Stimulated activated CD4-positive, alpha-beta T cell treated with anti-CD3 and anti-CD28 coated beads, TNF-alpha, amount 100 ng/mL, for 48 hours (primary cell): ENCODE measurements around the gene CD300C.
"Not testable (repeated sequence)": the region's sequence is repeated elsewhere in the genome, so short reads cannot be mapped to it uniquely, and the experiment has no call there.

Experiments
- DNase-seq, 3 donors: peaks; one replicate each; pipeline ENCODE4 v3.0.0-alpha.2; 2020; ENCODE audit warnings: low read depth in 3 of 3

CD300C gene

DNA sequence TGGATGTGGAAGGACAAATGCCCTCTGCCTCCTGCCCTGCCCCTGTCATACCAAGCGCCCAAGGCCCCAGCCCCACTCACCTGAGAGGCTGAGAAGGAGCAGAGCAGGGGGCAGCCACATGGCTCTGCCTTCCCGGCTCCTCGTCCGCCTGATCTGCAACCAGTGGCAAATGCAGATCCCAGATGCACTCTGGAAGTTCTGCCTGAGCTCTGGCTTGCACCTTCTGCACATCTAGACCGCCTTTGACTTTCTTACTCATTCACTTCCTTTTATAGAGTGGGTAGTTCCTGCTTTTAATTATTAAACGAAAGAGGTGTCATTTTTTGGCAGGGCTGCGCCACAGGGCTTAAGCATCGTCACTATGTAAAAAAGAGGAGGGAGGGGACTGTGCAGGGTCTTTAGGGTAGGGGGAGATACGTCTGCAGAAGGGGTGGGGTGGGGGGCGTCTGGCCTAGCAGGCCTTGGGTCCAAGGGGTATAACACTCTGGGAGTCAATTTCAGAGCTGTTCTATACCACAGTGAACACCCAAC is 14.6 kb downstream of the CD300C start, which contains the start of gene CD300LB:
TSS of gene CD300LB (minus strand) at position 245 of the 531 bp plus-strand sequence. CDS start at position 120, 125 bp downstream.
- DNase-seq, result no peak

DNA sequence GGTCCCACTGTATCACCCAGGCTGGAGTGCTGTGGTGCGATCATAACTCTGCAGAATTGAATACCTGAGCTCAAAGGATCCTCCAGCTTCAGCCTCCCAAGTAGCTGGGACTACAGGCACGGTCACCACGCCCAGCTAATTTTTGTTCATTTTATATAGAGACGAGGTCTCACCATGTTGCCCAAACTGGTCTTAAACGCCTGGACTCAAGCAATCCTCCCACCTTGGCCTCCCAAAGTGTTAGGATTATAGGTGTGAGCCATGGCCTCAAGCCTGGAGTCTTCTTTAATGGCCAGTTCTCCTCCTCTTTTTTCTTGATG is 15.1 kb downstream of the CD300C start:
- DNase-seq, result no peak

DNA sequence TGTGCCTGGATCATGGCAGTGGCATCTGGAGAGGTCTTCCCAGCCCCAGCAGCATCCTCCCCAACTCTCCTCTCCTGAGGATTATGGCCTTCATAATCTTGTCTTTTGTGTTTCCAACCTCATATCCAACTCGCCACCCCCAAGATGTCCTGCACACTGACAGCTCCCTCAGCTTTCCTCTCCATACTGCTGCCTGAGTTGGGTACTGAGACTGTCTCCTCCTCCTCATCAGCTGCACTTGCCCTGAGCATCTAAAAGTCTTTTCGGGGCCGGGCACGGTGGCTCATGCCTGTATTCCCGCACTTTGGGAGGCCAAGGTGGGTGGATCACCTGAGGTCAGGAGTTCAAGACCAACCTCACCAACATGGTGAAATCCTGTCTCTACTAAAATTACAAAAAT is 16.7 kb downstream of the CD300C start:
- no peak for DNase-seq

DNA sequence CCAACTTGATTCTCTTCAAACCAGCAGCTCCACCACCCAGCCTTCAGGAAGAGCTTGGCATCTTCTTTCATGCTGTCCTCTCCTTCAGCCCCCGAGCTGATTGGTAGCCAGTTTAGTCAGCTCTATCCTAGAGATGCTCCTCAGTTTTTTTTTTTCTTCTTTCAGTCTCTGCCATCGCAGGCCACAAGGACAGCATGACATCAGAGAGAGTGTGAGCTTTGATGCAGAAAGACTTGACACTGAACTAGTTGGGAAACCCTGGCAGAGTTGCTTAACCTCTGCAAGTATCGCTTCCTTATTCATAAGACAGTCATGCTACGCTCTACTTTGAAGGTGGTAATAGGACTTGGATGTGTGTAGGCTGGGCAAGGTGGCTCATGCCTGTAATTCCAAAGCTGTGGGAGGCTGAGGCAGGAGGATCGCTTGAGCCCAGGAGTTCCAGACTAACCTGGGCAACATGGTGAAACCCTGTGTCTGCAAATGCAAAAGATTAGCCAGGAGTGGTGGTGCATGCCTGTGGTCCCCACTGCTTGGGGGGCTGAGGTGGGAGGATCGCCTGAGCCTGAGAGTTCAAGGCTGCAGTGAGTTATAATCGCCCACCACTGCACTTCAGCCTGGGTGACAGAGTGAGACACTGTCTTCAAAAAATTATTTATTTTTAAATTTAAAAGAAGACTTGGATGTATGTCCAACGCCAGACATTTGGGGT is 17.3 kb downstream of the CD300C start:
- DNase-seq, result no peak

DNA sequence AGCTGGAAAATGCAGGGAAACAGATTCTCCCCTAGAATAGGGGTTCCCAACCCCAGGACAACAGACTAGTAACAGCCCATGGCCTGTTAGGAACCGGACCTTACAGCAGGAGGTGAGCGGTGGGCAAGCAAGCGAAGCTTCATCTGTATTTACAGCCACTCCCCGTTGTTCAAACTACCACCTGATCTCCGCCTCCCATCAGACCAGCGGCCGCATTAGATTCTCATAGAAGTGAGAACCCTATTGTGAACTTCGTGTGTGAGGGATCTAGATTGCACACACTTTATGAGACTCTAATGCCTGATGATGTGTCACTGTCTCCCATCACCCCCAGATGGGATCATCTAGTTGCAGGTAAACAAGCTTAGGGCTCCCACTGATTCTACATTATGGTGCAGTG is 18.2 kb downstream of the CD300C start:
- DNase-seq, result no peak

DNA sequence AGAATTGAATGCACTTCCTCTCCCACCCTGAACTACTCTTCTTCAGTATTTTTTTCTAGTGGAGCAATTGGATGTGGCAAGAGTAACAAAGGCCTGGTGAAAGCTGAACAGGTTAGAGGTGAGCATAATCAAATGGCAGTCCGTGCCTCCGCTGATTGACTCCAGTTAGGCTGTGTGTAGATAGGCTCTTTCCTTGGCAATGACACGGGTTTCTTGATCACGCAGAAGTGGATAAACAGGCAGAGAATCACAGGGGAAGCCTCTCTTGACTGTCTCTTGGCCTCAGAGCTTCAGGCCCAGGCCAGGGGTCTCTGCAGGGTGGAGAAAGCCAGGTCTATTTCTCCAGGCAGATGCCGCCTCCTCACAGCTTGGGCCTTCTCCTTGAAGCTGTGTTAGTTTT is 18.8 kb downstream of the CD300C start:
- DNase-seq, result no peak

DNA sequence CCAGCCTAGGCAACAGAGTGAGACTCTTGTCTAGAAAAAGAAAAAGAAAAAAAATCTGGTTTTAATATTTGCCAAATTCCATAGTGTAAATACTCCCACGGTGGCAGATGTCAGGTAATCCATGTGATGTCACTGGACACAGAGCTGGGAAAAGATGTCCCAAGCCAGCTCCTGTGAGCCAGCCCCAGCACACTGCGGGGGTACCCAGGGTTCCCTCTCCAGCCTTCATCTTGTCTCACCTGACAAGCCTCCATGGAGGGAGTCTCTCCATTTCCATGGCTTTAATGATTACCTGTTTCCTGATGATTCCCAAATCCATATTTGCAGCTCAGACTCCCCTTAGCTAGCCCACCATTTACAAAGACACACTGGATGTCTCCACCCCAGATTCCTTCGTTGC is 19.2 kb downstream of the CD300C start:
- DNase-seq, result no peak

DNA sequence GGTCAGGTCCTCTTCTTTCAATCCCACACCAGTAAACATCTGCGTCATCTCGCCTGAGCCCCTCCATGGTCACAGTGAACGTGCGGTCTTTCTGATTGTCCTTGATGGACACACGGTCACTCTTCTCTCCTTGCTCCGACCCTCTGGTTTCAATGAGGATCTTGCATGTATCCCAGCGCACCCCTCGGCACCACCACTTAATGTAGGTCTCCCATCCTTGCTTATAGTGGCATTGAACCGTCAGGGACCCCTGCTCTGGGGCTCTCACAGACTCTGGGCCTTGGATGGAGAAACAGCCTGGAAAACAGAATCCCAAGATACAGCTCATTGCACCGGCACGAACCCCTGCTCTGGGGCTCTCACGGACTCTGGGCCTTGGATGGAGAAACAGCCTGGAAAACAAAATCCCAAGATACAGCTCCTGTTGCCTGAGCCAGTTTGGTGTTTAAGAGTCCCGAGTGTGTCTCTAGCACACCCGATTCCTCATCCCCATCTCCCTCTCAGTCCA is 20.1 kb downstream of the CD300C start:
- DNase-seq, result no peak

DNA sequence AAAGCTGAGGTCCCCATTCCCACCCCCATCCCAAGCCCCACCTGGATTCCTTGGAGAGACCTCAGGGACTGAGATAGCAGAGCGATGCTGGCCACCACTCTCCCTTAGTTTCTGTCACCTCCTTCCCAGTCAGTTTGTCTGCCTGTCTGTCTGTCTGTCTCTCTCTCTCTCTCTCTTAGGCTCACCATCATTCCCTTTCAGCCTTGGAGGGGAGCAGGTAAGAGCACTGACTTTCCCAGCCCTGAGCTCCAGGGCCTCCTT is 20.5 kb downstream of the CD300C start:
- no peak for DNase-seq

DNA sequence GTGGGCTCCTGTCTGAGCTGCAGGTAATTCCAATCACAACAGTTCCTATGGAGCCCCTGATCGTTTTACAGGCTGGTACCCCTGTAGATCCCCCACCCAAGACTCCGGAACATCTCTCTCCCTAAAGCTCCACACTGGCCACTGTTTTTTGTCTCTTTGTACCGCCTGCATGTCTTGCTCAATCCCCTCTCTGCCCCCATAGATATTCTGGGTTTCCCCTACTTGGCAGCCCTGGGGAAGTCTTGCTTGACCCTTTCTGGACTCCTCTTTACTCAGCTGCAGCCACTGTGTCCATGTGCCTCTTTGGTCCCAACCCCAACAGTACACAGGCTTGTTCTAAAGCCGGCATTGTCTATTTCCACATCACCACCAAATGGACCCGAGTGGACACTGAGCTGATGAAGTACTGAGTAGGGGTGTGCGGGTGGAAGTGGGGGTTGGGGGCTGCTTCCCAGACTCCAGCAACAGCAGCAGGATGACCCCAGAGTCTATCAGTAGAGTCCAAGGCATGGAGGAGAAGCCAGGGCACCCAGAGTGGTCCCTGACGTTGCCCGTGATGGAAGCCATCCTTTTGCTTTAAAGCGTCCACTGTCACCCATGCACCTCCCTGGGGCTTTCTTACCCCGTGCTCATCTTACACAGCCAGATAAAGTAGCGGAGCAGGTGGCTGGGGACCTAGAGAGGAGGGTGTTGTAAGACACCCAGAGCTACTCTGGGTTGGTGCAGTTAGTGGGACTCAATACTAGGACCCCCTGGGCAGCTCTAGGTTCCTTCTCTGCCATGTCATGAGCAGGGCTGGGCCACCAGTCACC is 21.1 kb downstream of the CD300C start:
- no peak for DNase-seq

DNA sequence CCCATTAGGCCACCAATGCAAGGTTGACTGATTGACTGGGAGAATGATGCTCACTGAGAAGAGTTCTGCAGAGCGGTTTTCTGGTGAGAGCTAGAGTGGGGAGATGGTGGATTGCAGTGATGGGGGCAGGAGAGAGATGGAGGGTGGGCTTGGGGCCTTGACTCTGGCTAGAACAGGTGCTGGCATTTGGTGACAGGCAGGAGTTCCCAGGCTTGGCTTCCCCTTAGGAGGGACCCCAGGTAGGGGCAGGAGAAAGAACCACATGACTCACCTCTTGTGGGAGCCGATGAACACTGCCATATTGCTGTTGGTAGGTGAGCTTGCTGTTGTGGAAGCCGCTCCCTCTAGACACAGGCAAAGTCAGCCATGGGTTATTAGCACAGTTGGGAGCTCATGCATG is 22.6 kb downstream of the CD300C start:
- no peak for DNase-seq

DNA sequence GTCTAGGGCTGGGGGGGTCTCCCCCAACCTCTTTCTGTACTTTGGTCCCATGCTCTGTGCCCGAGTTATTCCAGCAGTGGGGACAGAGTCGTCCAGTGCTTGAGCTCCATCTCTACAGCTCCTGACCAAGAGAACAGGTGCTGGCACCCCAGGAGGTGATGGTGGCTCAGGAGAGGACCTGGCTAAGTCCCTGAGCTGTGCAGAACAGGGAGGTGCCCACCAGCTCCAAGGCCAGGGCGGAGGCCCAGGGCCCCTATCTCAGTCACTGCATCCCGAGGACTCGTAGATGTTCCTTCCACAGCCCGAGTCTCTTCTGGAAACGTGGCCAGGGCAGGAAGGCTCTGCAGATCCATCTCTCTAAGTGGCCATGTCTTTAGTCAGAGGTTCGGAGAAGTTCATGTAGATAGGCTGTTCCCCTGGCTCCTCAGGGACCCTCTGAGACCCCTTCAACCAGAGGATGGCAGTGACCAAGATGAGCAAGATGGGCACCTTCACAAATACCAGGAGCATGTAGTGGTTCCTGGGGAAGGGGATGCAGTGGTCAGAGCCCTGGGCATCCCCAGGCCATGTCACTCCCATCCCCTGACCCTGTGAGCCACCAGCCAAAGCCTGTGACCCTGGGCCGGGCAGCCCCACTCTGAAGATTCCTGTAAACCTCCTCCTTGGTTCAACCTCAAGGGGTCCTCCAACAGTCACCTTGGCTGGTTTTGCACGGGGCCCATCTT is 23.4 kb downstream of the CD300C start:
- no peak for DNase-seq

DNA sequence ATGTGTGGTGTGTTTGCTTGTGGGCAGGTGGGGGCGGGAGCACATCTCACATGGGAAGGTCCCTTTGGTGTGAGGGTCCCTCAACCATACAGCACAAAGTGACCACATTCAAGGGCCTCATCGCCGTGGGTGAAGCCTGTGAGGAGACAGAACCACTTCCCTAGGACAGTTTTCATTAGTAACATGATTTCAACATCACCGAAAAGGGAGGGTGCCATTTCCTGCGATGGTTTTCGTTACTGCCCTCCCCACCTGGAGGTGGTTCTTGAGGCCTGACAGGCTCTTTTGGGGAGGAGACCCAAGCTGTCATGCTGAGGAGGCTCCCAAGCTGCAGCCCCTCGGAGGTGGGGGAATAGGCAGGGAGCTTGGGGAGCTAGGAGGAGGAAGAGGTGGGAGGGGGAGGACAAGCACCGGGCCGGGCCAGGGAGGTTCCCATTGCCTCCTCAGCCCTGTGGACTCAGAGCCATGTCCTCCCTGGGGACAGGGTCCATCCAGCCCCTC is 24.2 kb downstream of the CD300C start:
- no peak for DNase-seq

DNA sequence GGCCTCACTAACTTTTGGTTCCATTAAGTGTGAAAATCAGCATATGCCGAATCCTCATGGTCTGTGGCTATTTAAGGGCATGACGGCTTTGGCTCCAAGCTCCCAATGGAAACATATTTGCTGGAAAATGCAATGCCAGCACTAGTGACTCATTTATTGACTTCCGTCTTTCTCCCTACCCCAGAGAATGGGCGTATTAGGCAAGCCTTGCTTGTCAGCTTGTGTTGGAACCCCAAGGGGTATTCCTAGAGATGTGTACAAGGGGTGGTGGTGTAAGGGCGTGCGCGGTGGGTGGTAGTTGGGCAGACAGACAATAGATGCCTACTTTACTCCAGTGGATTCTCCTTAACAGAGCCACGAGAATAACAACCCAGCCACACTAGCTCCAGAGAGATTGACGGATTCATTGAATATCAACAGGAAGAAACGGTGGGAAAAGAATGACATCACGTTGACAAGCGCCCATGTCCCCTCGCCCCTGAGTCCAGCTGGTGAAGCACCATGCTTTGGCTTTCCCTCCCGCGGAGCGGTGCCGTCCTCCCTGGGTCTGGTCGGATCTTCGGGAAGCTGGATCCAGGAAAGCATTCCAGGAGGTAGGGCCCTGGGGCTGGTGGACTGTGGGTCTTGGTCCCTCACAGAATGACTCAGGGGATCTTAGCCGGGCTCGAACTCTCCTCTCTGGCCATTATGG is 25.0 kb downstream of the CD300C start:
- DNase-seq, result no peak

DNA sequence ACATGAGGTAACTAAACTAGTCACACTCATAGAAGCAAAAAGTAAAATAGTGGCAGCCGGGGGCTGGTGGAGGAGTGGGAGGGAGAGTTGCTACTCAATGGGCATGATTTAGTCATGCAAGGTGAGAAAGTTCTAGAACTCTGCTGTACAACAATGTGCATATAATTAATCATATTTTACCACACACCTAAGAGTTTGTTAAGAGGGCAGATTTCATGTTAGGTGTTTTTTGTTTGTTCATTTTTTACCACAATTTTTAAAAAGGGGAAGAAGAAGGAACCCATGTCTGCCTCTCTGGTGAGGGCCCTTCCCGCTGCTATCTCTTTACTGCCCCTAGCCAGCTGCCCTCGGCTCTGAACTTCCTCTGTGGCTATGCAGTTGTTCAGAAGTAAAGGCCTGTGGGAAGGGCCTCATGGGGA is 25.9 kb downstream of the CD300C start:
- peak in 1 of 3 donors; percentile 27 for DNase-seq

DNA sequence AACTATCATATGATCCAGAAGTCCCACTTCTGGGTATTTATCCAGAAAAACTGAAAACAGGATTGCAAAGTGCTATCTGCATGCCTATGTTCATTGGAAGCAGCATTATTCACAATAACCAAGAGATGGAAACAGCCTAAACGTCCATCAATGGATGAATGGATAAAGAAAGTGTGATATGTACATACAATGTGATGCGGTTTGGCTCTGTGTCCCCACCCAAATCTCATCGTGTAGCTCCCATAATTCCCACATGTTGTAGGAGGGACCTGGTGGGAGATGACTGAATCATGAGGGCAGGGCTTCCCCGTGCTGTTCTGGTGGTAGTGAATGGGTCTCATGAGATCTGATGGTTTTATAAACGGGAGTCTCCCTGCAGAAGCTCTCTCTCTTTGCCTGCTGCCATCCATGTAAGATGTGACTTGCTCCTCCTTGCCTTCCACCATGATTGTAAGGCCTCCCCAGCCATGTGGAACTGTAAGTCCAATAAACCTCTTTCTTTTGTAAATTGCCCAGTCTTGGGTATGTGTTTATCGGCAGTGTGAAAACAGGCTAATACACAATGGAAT is 27.4 kb downstream of the CD300C start:
- not testable (repeated sequence) for DNase-seq

DNA sequence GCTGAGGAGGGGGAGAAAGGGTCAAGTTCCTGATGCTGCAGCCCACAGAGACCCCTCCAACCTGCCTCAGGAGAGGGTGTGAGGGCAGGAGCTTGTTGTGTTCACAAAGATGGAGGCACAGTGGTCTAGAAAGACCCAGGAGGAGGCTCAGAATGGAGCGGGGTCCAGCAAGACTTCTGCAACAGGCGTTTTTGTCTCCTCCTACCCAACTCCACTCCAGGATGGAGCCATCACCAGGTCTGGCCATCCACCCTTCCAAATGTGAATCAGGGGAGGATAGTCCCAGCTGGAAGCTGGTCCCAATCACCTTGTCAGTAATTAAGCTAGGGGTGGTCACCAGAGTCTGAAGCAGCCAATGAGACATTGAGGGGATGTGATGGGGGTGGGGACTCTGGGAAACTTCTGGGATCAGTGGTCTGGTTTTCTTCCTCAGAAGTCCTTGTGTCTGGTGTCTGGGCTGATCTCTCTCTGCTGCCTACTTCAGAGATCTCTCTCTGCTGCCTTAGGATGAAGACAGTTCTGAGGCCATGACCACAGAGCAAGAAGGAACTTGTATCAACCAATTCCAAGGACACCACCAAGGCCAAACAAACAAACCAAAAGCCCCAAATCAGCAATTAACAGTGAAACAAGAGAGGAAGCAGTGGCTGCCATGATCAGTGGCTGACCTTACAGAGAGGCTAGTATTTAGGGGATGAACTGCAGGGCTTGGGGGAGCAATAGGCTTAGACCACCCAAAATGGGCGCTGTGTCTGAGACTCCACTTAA is 29.2 kb downstream of the CD300C start:
- no peak for DNase-seq

DNA sequence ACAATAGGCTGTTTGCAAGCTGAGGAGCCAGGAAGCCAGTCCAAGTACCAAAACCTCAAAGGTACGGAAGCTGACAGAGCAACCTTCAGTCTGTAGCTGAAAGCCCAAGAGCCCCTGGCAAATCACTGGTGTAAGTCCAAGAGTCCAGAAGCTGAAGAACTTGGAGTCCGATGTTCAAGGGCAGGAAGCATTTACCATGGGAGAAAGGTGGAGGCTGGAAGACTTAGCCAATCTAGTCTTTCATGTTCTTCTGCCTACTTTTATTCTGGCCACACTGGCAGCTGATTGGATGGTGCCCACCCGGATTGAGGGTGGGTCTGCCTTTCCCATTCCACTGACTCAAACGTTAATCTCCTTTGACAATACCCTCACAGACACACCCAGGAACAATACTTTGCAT is 30.0 kb downstream of the CD300C start:
- DNase-seq, result no peak

DNA sequence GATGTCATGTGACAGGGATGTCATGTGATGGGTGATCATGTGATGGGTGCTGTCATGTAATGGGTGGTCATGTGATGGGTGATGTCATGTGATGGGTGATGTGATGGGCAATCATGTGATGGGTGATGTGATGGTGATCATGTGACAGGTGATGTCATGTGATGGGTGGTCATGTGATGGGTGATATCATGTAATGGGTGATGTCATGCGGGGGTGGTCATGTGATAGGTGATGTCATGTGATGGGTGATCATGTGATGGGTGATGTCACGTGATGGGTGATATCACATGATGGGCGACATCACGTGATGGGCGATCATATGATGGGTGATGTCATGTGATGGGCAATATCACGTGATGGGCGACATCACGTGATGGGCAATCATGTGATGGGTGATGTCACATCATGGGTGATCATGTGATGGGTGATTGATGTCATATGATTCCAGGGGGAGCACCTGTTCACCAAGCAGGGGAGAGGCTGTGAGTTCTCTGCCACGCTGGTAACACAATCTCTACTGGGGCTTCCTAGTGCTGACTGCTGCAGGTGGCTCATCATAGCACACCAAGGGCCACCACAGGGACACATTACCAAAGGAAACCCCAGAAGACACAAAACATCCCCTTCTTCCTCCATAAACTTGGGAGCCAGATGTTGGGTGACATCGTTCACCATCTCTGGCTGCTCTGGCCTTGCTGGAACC is 31.1 kb downstream of the CD300C start:
- DNase-seq, result no peak
